ENCODE results near the gene SCRN2. TPM values are rescaled to one million over a fixed set of nuclear protein-coding genes. Genes with fewer than 3 reads are reported as not detected.

SCRN2 gene
- total and polyA plus RNA-seq, 3 donors from 2014 or later = 25.6 to 38.0 (median 31.0) TPM

- DNase-seq = no peak
- H3K27ac ChIP-seq = no peak overlapping the region
- H3K4me3 ChIP-seq = no peak overlapping the region
- H3K4me1 ChIP-seq = peaks cover 9% of the 10 kb centered on the region
- no peaks in the 10 kb centered on the region for H3K27me3 ChIP-seq
- intact Hi-C loops (cut with DNase I; ENCODE audit: low total_unique reads) = no loop called here
- no peaks in the 10 kb centered on the region for H3K36me3 ChIP-seq (ENCODE audit: low read depth, missing control alignments)
- TF ChIP-seq CTCF (IDR thresholded peaks at IDR 0.05) = no peak
- no peak for TF ChIP-seq POLR2A (IDR thresholded peaks at IDR 0.05)
- no peaks in the 10 kb centered on the region for H3K9me3 ChIP-seq
- 81 to 84% methylated on average over 10 of the region's 10 CpGs for WGBS, 2 donors
Measured at GRCh38 chr17:47819475-47819874, 21.6 kb downstream of the SCRN2 start.

- no peaks in the 10 kb centered on the region for H3K36me3 ChIP-seq (ENCODE audit: low read depth, missing control alignments)
- intact Hi-C loops (cut with DNase I; ENCODE audit: low total_unique reads) = no loop called here
- 82 to 93% methylated on average over 1 to 11 of the region's 11 CpGs for WGBS, 2 donors
Measured at GRCh38 chr17:47818002-47818695, 22.9 kb downstream of the SCRN2 start.

GRCh38 chr17:47816947-47817346, 24.1 kb downstream of the SCRN2 start:
- intact Hi-C loops (cut with DNase I; ENCODE audit: low total_unique reads) = no loop called here
- no peaks in the 10 kb centered on the region for H3K9me3 ChIP-seq
- WGBS, 2 donors = 95% methylated on average over 10 of the region's 10 CpGs
- H3K27me3 ChIP-seq = no peaks in the 10 kb centered on the region
- H3K36me3 ChIP-seq (ENCODE audit: low read depth, missing control alignments) = no peaks in the 10 kb centered on the region
- peaks cover 9% of the 10 kb centered on the region for H3K4me1 ChIP-seq
- no peak for TF ChIP-seq CTCF (IDR thresholded peaks at IDR 0.05)
- TF ChIP-seq POLR2A (IDR thresholded peaks at IDR 0.05) = no peak
- no peak for DNase-seq
- no peak overlapping the region for H3K4me3 ChIP-seq
- no peak overlapping the region for H3K27ac ChIP-seq

More at GRCh38 chr17:47818002-47818695, 22.9 kb downstream of the SCRN2 start:
- no peak overlapping the region for H3K4me3 ChIP-seq
- no peak for TF ChIP-seq POLR2A (IDR thresholded peaks at IDR 0.05)
- no peak for TF ChIP-seq CTCF (IDR thresholded peaks at IDR 0.05)
- no peaks in the 10 kb centered on the region for H3K9me3 ChIP-seq
- DNase-seq = no peak
- no peak overlapping the region for H3K27ac ChIP-seq
- peaks cover 9% of the 10 kb centered on the region for H3K4me1 ChIP-seq
- H3K27me3 ChIP-seq = no peaks in the 10 kb centered on the region

GRCh38 chr17:47816111-47816735, 24.9 kb downstream of the SCRN2 start:
- Histone ChIP-seq H3K4me1 (peaks cover 6% of the 10 kb centered on the region), H3K36me3 (ENCODE audit: low read depth, missing control alignments) (no peaks in the 10 kb centered on the region), H3K9me3 (no peaks in the 10 kb centered on the region), H3K27me3 (no peaks in the 10 kb centered on the region), H3K4me3 (no peak overlapping the region), H3K27ac (no peak overlapping the region)
- TF ChIP-seq POLR2A (IDR thresholded peaks at IDR 0.05) (no peak), CTCF (IDR thresholded peaks at IDR 0.05) (no peak)
- no peak for DNase-seq
- WGBS, 2 donors = 95 to 97% methylated on average over 18 to 21 of the region's 21 CpGs
- intact Hi-C loops (cut with DNase I; ENCODE audit: low total_unique reads) = no loop called here
